ENCODE data around the gene FGFRL1. TPM values are rescaled to one million over a fixed set of nuclear protein-coding genes. Genes with fewer than 3 reads are reported as not detected.
A peak's percentile ranks its signal among the peaks of the same experiment; 100 is the strongest.

The FGFRL1 gene
- total RNA-seq, 1 donor from 2014 or later = 58.8 TPM

GRCh38 chr4:1003271-1004070 lies 8.0 kb upstream of the FGFRL1 start:
- DNase-seq (ENCODE audit: low read depth, low spot score) = no peak
- H3K36me3 Mint-ChIP-seq (ENCODE audit: low read depth) = peaks cover 3% of the 10 kb centered on the region
- peak overlapping the region; percentile 6 for H3K4me3 Mint-ChIP-seq

GRCh38 chr4:1004071-1004418 lies 7.4 kb upstream of the FGFRL1 start:
- peaks cover 3% of the 10 kb centered on the region for H3K36me3 Mint-ChIP-seq (ENCODE audit: low read depth)
- no peak overlapping the region for H3K27ac Mint-ChIP-seq (ENCODE audit: unreplicated experiment)
- no peaks in the 10 kb centered on the region for H3K9me3 Mint-ChIP-seq
- no peak for TF ChIP-seq CTCF (conservative IDR thresholded peaks at IDR 0.05)
- no peak for DNase-seq (ENCODE audit: low read depth, low spot score)
- H3K4me3 Mint-ChIP-seq = peak overlapping the region; percentile 6
- H3K4me1 Mint-ChIP-seq = peaks cover 10% of the 10 kb centered on the region
- peaks cover 79% of the 10 kb centered on the region for H3K27me3 Mint-ChIP-seq (ENCODE audit: low read depth)

More at GRCh38 chr4:1003271-1004070, 8.0 kb upstream of the FGFRL1 start:
- Mint-ChIP-seq H3K27me3 (ENCODE audit: low read depth) (peaks cover 77% of the 10 kb centered on the region), H3K27ac (ENCODE audit: unreplicated experiment) (no peak overlapping the region), H3K9me3 (no peaks in the 10 kb centered on the region), H3K4me1 (peaks cover 4% of the 10 kb centered on the region)
- TF ChIP-seq CTCF (conservative IDR thresholded peaks at IDR 0.05) = no peak

GRCh38 chr4:1004557-1005485 lies 6.6 kb upstream of the FGFRL1 start:
- Mint-ChIP-seq H3K27ac (ENCODE audit: unreplicated experiment) (no peak overlapping the region), H3K4me3 (no peak overlapping the region), H3K36me3 (ENCODE audit: low read depth) (peaks cover 3% of the 10 kb centered on the region), H3K4me1 (peaks cover 7% of the 10 kb centered on the region), H3K27me3 (ENCODE audit: low read depth) (peaks cover 77% of the 10 kb centered on the region), H3K9me3 (no peaks in the 10 kb centered on the region)
- TF ChIP-seq CTCF (conservative IDR thresholded peaks at IDR 0.05) = no peak
- DNase-seq (ENCODE audit: low read depth, low spot score) = no peak

- H3K27ac Mint-ChIP-seq (ENCODE audit: unreplicated experiment) = no peak overlapping the region
- DNase-seq (ENCODE audit: low read depth, low spot score) = no peak
- no peaks in the 10 kb centered on the region for H3K9me3 Mint-ChIP-seq
- TF ChIP-seq CTCF (conservative IDR thresholded peaks at IDR 0.05) = no peak
- peaks cover 3% of the 10 kb centered on the region for H3K36me3 Mint-ChIP-seq (ENCODE audit: low read depth)
- H3K27me3 Mint-ChIP-seq (ENCODE audit: low read depth) = peaks cover 66% of the 10 kb centered on the region
- peaks cover 7% of the 10 kb centered on the region for H3K4me1 Mint-ChIP-seq
- H3K4me3 Mint-ChIP-seq = peak overlapping the region; percentile 65
These were observed 4.6 kb upstream of the FGFRL1 start for GRCh38 chr4:1006856-1007255.

- Mint-ChIP-seq H3K27ac (ENCODE audit: unreplicated experiment) (no peak overlapping the region), H3K9me3 (no peaks in the 10 kb centered on the region), H3K4me3 (peak overlapping the region; percentile 64), H3K36me3 (ENCODE audit: low read depth) (peaks cover 3% of the 10 kb centered on the region), H3K4me1 (peaks cover 12% of the 10 kb centered on the region), H3K27me3 (ENCODE audit: low read depth) (peaks cover 58% of the 10 kb centered on the region)
- TF ChIP-seq CTCF (conservative IDR thresholded peaks at IDR 0.05) = no peak
- no peak for DNase-seq (ENCODE audit: low read depth, low spot score)
These were observed 2.4 kb upstream of the FGFRL1 start for GRCh38 chr4:1008840-1009541.

All from neural crest cell (in vitro differentiated cells).